A673 (cell line): ENCODE data around the gene EGR4. TPM values are rescaled to one million over a fixed set of nuclear protein-coding genes. Genes with fewer than 3 reads are reported as not detected.

Experiments used
- BruUV-seq: library from RNA; stranded (reverse); fragments of 400-500 nt; replicated peaks from 2 replicates; lab custom pipeline; 2021; lab: Mats Ljungman, UMichigan
- CTCF ChIA-PET: fragments of 300-600 bp; sonication (Branson Sonifier 250); formaldehyde crosslinking; loops from one replicate; lab custom pipeline; 2022; ENCODE audit warnings: antibody characterized with exemption; lab: Charles Lee
- POLR2A ChIA-PET: fragments of 300-600 bp; sonication (Branson Sonifier 250); formaldehyde crosslinking; loops from one replicate; lab custom pipeline; 2022; ENCODE audit warnings: antibody characterized with exemption; ENCODE audit not compliant: low non-redundant PET; lab: Charles Lee
- DNase-seq: peaks from one replicate; pipeline ENCODE4 v3.0.0-alpha.2; 2015; ENCODE audit warnings: low spot score
- H3K27ac ChIP-seq: fragments of 200-600 bp; sonication (generic); 2 replicates; pipeline ENCODE4 v1.5.1; 2016; ENCODE audit warnings: mixed run types, low read depth, mild to moderate bottlenecking, mixed read lengths, antibody characterized with exemption, low read length; ENCODE audit not compliant: poor library complexity, severe bottlenecking
- H3K27me3 ChIP-seq: fragments of 200-600 bp; sonication (generic); replicated peaks from 2 replicates; pipeline ENCODE4 v1.6.1; 2017; ENCODE audit warnings: mixed run types, low read depth, mild to moderate bottlenecking, mixed read lengths, antibody characterized with exemption, low read length; ENCODE audit not compliant: insufficient read depth, poor library complexity
- H3K36me3 ChIP-seq: fragments of 200-600 bp; sonication (generic); 2 replicates; pipeline ENCODE4 v1.6.1; 2016; ENCODE audit warnings: mixed run types, mild to moderate bottlenecking, mixed read lengths, antibody characterized with exemption, low read length; ENCODE audit not compliant: insufficient read depth, poor library complexity, severe bottlenecking
- H3K4me1 ChIP-seq: fragments of 200-600 bp; sonication (generic); 2 replicates; pipeline ENCODE4 v1.6.1; 2017; ENCODE audit warnings: mixed run types, mild to moderate bottlenecking, mixed read lengths, antibody characterized with exemption, low read length; ENCODE audit not compliant: insufficient read depth, poor library complexity, severe bottlenecking
- H3K4me3 ChIP-seq: fragments of 200-600 bp; sonication (generic); 2 replicates; pipeline ENCODE4 v1.5.1; 2016; ENCODE audit warnings: low read depth, mixed run types, mild to moderate bottlenecking, mixed read lengths, low read length; ENCODE audit not compliant: poor library complexity, severe bottlenecking
- H3K9me3 ChIP-seq: fragments of 200-600 bp; sonication (generic); 2 replicates; pipeline ENCODE4 v1.6.1; 2016; ENCODE audit warnings: mixed run types, low read depth, mild to moderate bottlenecking, mixed read lengths, antibody characterized with exemption, low read length; ENCODE audit not compliant: poor library complexity, severe bottlenecking
- EZH2 ChIP-seq: fragments of 200-600 bp; sonication (generic); IDR thresholded peaks from 2 replicates; pipeline ENCODE4 v1.6.1; 2017; ENCODE audit warnings: borderline replicate concordance, low read depth, mild to moderate bottlenecking, mixed read lengths, antibody characterized with exemption, low read length; ENCODE audit not compliant: poor library complexity, severe bottlenecking
- intact Hi-C: fragments of 100-400 bp; cut with micrococcal nuclease; formaldehyde crosslinking; loops from one replicate; pipeline ENCODE4 v1.10.0; 2022; ENCODE audit not compliant: unreplicated experiment
- total RNA-seq: library from RNA; stranded (reverse); gene quantifications from 2 replicates; pipeline ENCODE4 v1.2.3, GENCODE V29; 2021
- TF ChIP-seq, protein P1 (sequence below): fragments of 300-800, 200-600 bp; sonication (generic); conservative IDR thresholded peaks from 2 replicates; pipeline ENCODE4 v1.5.1; 2017; ENCODE audit warnings: low read depth, mild to moderate bottlenecking, antibody characterized with exemption, low read length, moderate library complexity, mixed read lengths

The EGR4 gene
- total RNA-seq, 1 experiment from 2014 or later, result 1.9 TPM

GRCh38 chr2:73282924-73283544 lies 10.3 kb downstream of the EGR4 start:
- BruUV-seq, result no TSS peak
- Histone ChIP-seq H3K4me1 (no peaks in the 10 kb centered on the region), H3K36me3 (no peaks in the 10 kb centered on the region), H3K27me3 (no peaks in the 10 kb centered on the region), H3K27ac (peak overlapping the region; percentile 66), H3K4me3 (peak overlapping the region; percentile 78), H3K9me3 (no peaks in the 10 kb centered on the region)
- no peak for DNase-seq
- CTCF ChIA-PET, result no interaction called here
- intact Hi-C loops, result no loop called here
- POLR2A ChIA-PET, result no interaction called here
- no peak for TF ChIP-seq EZH2
- TF ChIP-seq, protein P1, sequence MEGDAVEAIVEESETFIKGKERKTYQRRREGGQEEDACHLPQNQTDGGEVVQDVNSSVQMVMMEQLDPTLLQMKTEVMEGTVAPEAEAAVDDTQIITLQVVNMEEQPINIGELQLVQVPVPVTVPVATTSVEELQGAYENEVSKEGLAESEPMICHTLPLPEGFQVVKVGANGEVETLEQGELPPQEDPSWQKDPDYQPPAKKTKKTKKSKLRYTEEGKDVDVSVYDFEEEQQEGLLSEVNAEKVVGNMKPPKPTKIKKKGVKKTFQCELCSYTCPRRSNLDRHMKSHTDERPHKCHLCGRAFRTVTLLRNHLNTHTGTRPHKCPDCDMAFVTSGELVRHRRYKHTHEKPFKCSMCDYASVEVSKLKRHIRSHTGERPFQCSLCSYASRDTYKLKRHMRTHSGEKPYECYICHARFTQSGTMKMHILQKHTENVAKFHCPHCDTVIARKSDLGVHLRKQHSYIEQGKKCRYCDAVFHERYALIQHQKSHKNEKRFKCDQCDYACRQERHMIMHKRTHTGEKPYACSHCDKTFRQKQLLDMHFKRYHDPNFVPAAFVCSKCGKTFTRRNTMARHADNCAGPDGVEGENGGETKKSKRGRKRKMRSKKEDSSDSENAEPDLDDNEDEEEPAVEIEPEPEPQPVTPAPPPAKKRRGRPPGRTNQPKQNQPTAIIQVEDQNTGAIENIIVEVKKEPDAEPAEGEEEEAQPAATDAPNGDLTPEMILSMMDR, result no peak

DNA sequence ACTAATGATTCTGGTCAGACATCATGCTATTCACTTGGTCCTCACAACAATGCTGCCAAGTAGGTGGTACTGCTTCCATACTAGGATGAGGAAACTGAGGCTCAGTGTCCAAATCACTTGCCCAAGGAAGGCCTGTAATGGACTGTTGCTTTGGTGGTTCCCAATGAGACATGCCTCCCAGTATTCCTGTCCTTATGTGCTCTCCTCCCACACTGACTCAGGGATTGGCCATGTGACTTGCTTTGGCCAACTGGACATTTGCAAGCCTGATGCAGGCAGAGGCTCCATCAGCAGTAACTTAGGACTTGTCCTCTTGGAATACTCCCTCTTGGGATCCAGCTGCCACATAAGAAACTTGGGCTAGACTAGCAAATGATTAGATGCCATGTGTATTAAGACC lies 12.1 kb downstream of the EGR4 start:
- Histone ChIP-seq H3K27ac (no peak overlapping the region), H3K9me3 (no peaks in the 10 kb centered on the region), H3K4me3 (no peak overlapping the region), H3K27me3 (no peaks in the 10 kb centered on the region), H3K36me3 (no peaks in the 10 kb centered on the region), H3K4me1 (no peaks in the 10 kb centered on the region)
- TF ChIP-seq EZH2, result no peak
- TF ChIP-seq, protein P1, result no peak
- POLR2A ChIA-PET, result no interaction called here
- BruUV-seq, result no TSS peak
- intact Hi-C loops, result no loop called here
- CTCF ChIA-PET, result no interaction called here
- no peak for DNase-seq

GRCh38 chr2:73279852-73280251 lies 13.5 kb downstream of the EGR4 start:
- Histone ChIP-seq H3K27ac (no peak overlapping the region), H3K27me3 (no peaks in the 10 kb centered on the region), H3K9me3 (no peaks in the 10 kb centered on the region), H3K4me1 (no peaks in the 10 kb centered on the region), H3K4me3 (no peak overlapping the region), H3K36me3 (no peaks in the 10 kb centered on the region)
- intact Hi-C loops, result no loop called here
- ChIA-PET POLR2A (no interaction called here), CTCF (no interaction called here)
- TF ChIP-seq EZH2, result no peak
- TF ChIP-seq, protein P1, result no peak
- no peak for DNase-seq
- no TSS peak for BruUV-seq
